ENCODE results near the gene PTGES2. TPM values are rescaled to one million over a fixed set of nuclear protein-coding genes. Genes with fewer than 3 reads are reported as not detected.

Gene PTGES2
- total and polyA plus RNA-seq, 4 donors = 22.8 to 41.1 (median 31.5) TPM

DNA sequence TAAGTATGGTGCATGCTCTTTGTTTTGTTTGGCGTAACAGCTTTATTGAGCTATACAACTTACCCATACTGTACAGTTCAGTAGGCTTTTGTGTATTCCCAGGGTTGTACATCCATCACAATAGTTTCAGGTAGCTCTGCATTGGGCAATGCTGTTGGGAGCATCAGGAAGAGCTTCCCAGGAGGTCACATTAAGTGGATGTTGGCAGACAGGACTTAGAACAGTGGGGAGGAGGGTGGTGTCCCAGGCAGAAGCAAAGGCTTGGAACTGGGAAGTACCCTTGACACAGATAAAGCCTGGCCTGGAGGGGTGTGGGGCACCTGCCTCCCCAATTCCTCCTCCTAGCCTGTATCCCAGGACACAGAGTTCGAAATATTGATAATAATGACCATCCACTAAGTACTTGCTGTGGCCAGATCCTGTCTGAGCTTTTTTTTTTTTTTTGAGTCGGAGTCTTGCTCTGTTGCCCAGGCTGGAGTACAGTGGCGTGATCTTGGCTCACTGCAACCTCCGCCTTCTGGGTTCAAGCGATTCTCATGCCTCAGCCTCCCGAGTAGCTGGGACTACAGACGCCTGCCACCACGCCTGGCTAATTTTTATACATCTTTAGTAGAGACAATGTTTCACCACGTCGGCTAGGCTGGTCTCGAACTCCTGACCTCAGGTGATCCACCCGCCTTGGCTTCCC is 33.8 kb upstream of the PTGES2 start:
- no peak overlapping the region for H3K27ac ChIP-seq (ENCODE audit: low read depth in 1 of 2, low read length in 2 of 2)
- H3K36me3 ChIP-seq (ENCODE audit: control insufficient read depth in 4 of 4, insufficient read depth in 3 of 4, low read depth in 1 of 4, low read length in 3 of 4) = peaks cover 0 to 16% (median 7%) of the 10 kb centered on the region in 4 donors
- WGBS = 96% methylated on average over 13 of the region's 13 CpGs
- no peaks in the 10 kb centered on the region for H3K9me3 ChIP-seq (ENCODE audit: control insufficient read depth in 4 of 4, low read length in 3 of 4)
- peak overlapping the region in 1 of 2 donors; percentile 31 for H3K9ac ChIP-seq (ENCODE audit: low read depth in 1 of 2, low read length in 2 of 2)
- peaks cover 3 to 16% (median 7%) of the 10 kb centered on the region in 4 donors for H3K4me1 ChIP-seq (ENCODE audit: control insufficient read depth in 4 of 4, insufficient read depth in 4 of 4, low read length in 3 of 4)
- H3K4me3 ChIP-seq (ENCODE audit: low read depth in 1 of 3, low read length in 3 of 3) = no peak overlapping the region
- TF ChIP-seq YY1 (IDR thresholded peaks at IDR 0.05) (no peak), RXRA (IDR thresholded peaks at IDR 0.05) (no peak), SP1 (IDR thresholded peaks at IDR 0.05) (no peak), NR2F2 (IDR thresholded peaks at IDR 0.05) (no peak), RAD21 (IDR thresholded peaks at IDR 0.05) (no peak), FOXA1 (IDR thresholded peaks at IDR 0.05) (no peak)
- TF ChIP-seq, protein P1, sequence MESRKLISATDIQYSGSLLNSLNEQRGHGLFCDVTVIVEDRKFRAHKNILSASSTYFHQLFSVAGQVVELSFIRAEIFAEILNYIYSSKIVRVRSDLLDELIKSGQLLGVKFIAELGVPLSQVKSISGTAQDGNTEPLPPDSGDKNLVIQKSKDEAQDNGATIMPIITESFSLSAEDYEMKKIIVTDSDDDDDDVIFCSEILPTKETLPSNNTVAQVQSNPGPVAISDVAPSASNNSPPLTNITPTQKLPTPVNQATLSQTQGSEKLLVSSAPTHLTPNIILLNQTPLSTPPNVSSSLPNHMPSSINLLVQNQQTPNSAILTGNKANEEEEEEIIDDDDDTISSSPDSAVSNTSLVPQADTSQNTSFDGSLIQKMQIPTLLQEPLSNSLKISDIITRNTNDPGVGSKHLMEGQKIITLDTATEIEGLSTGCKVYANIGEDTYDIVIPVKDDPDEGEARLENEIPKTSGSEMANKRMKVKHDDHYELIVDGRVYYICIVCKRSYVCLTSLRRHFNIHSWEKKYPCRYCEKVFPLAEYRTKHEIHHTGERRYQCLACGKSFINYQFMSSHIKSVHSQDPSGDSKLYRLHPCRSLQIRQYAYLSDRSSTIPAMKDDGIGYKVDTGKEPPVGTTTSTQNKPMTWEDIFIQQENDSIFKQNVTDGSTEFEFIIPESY (IDR thresholded peaks at IDR 0.05) = no peak
- TF ChIP-seq, protein P2, sequence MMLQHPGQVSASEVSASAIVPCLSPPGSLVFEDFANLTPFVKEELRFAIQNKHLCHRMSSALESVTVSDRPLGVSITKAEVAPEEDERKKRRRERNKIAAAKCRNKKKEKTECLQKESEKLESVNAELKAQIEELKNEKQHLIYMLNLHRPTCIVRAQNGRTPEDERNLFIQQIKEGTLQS (IDR thresholded peaks at IDR 0.05) = no peak
- no peak for DNase-seq (ENCODE audit: low spot score)
- H3K27me3 ChIP-seq (ENCODE audit: control insufficient read depth in 4 of 4, insufficient read depth in 4 of 4, low read length in 3 of 4) = no peaks in the 10 kb centered on the region

DNA sequence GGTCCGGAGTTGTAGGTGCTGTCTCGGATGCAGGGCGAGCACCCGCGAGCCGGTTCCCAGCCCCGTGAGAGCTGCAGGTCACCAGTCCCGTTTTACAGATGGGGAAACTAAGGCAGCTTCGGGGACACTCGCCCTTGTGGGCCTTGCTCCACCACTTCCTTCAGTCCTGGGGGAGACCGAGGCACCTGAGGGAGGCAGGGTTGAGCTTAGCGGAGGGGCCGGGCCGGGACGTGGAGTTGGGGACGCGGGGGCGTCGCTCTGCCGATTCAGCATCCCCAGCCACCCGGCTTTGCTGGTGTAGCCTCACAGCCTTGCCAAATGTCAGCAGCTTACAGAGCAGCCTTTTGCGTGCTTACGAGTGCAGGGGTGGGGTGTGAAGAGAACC is 33.1 kb upstream of the PTGES2 start:
- 2% methylated on average over 23 of the region's 23 CpGs for WGBS
- peak overlapping the region in 1 of 2 donors; percentile 44 for H3K27ac ChIP-seq (ENCODE audit: low read depth in 1 of 2, low read length in 2 of 2)

More for the DNA sequence above, 33.1 kb upstream of the PTGES2 start:
- DNase-seq (ENCODE audit: low spot score) = no peak
- Histone ChIP-seq H3K9me3 (ENCODE audit: control insufficient read depth in 4 of 4, low read length in 3 of 4) (no peaks in the 10 kb centered on the region), H3K9ac (ENCODE audit: low read depth in 1 of 2, low read length in 2 of 2) (no peak overlapping the region), H3K4me3 (ENCODE audit: low read depth in 1 of 3, low read length in 3 of 3) (peak overlapping the region; percentile 58 to 81 (median 61)), H3K27me3 (ENCODE audit: control insufficient read depth in 4 of 4, insufficient read depth in 4 of 4, low read length in 3 of 4) (no peaks in the 10 kb centered on the region), H3K36me3 (ENCODE audit: control insufficient read depth in 4 of 4, insufficient read depth in 3 of 4, low read depth in 1 of 4, low read length in 3 of 4) (peaks cover 0 to 14% (median 3%) of the 10 kb centered on the region in 4 donors), H3K4me1 (ENCODE audit: control insufficient read depth in 4 of 4, insufficient read depth in 4 of 4, low read length in 3 of 4) (peaks cover 3 to 16% (median 7%) of the 10 kb centered on the region in 4 donors)
- TF ChIP-seq SP1 (IDR thresholded peaks at IDR 0.05) (no peak), HNF4A (conservative IDR thresholded peaks at IDR 0.05) (no peak), NR2F2 (IDR thresholded peaks at IDR 0.05) (no peak), GABPA (IDR thresholded peaks at IDR 0.05 in 1 of 2, conservative IDR thresholded peaks at IDR 0.05 in 1 of 2) (no peak), YY1 (IDR thresholded peaks at IDR 0.05) (no peak), RAD21 (IDR thresholded peaks at IDR 0.05) (no peak), HNF4G (IDR thresholded peaks at IDR 0.05) (no peak), FOXA1 (IDR thresholded peaks at IDR 0.05) (no peak), EGR1 (IDR thresholded peaks at IDR 0.05; ENCODE audit: low read depth in 2 of 2) (no peak), FOXA2 (IDR thresholded peaks at IDR 0.05) (no peak), JUND (IDR thresholded peaks at IDR 0.05) (no peak), TAF1 (conservative IDR thresholded peaks at IDR 0.05) (no peak), RXRA (IDR thresholded peaks at IDR 0.05) (no peak)
- TF ChIP-seq, protein P3, sequence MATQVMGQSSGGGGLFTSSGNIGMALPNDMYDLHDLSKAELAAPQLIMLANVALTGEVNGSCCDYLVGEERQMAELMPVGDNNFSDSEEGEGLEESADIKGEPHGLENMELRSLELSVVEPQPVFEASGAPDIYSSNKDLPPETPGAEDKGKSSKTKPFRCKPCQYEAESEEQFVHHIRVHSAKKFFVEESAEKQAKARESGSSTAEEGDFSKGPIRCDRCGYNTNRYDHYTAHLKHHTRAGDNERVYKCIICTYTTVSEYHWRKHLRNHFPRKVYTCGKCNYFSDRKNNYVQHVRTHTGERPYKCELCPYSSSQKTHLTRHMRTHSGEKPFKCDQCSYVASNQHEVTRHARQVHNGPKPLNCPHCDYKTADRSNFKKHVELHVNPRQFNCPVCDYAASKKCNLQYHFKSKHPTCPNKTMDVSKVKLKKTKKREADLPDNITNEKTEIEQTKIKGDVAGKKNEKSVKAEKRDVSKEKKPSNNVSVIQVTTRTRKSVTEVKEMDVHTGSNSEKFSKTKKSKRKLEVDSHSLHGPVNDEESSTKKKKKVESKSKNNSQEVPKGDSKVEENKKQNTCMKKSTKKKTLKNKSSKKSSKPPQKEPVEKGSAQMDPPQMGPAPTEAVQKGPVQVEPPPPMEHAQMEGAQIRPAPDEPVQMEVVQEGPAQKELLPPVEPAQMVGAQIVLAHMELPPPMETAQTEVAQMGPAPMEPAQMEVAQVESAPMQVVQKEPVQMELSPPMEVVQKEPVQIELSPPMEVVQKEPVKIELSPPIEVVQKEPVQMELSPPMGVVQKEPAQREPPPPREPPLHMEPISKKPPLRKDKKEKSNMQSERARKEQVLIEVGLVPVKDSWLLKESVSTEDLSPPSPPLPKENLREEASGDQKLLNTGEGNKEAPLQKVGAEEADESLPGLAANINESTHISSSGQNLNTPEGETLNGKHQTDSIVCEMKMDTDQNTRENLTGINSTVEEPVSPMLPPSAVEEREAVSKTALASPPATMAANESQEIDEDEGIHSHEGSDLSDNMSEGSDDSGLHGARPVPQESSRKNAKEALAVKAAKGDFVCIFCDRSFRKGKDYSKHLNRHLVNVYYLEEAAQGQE (IDR thresholded peaks at IDR 0.05) = no peak
- TF ChIP-seq, protein P4, sequence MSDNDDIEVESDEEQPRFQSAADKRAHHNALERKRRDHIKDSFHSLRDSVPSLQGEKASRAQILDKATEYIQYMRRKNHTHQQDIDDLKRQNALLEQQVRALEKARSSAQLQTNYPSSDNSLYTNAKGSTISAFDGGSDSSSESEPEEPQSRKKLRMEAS (IDR thresholded peaks at IDR 0.05) = no peak
- TF ChIP-seq, protein P5, sequence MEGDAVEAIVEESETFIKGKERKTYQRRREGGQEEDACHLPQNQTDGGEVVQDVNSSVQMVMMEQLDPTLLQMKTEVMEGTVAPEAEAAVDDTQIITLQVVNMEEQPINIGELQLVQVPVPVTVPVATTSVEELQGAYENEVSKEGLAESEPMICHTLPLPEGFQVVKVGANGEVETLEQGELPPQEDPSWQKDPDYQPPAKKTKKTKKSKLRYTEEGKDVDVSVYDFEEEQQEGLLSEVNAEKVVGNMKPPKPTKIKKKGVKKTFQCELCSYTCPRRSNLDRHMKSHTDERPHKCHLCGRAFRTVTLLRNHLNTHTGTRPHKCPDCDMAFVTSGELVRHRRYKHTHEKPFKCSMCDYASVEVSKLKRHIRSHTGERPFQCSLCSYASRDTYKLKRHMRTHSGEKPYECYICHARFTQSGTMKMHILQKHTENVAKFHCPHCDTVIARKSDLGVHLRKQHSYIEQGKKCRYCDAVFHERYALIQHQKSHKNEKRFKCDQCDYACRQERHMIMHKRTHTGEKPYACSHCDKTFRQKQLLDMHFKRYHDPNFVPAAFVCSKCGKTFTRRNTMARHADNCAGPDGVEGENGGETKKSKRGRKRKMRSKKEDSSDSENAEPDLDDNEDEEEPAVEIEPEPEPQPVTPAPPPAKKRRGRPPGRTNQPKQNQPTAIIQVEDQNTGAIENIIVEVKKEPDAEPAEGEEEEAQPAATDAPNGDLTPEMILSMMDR (IDR thresholded peaks at IDR 0.05; ENCODE audit: low read depth, low read length, missing input control) = no peak
- TF ChIP-seq, protein P1 (IDR thresholded peaks at IDR 0.05) = no peak
- TF ChIP-seq, protein P2 (IDR thresholded peaks at IDR 0.05) = no peak
